ENCODE data around the gene ISCU. TPM values are rescaled to one million over a fixed set of nuclear protein-coding genes. Genes with fewer than 3 reads are reported as not detected.

ISCU gene
- total RNA-seq, 4 donors from 2014 or later, result 172 to 269 (median 185) TPM

DNA sequence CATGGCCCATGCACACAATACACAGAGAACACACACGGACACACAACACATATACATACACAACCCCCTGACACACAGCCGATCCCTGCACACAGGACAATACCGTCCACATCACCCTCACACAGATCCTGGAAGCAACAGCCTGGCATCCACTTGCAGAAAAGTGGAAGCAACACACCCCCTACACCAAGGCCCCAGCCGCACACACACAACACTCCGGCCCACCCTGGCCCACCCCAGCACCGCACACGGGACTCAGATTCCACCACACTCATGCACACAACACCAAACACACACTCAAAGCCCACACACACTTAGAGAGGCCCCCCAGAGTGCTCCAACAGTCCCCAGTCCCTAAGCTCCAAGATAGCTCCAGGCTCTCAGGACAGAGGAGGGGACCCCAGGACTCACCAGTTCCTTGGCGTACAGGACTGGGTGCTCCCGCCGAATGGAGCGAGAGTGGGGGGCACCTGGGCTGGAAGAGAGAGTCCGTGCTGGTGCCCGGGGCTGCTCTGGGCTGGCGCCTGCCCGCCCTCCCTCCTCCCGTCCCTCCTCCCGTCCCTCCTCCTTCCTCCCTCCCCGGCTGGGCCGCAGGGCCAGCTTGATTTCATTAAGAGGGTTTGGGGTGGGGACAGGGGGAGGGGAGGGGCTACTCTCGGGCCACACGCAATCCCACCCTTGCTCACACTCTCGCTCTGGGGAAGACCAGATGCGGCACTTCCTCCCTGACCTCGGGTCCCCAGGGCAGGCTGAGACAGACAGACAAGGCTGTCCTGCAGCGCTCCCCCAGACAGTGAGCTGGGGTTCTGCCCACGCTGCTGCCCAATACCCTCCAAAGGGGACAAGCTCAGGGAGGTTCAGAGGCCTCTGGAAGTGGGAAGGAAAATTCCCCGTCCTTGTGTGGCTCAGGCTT lies 35.4 kb downstream of the ISCU start, which contains the start of gene TMEM119:
TMEM119 (minus strand) TSS at position 526 of the 913 bp plus-strand sequence. CDS start 5,701 bp downstream, outside the sequence.
- peaks cover 0 to 22% (median 0%) of the 10 kb centered on the region in 4 donors for H3K4me1 ChIP-seq
- no peaks in the 10 kb centered on the region for H3K9me3 ChIP-seq
- TF ChIP-seq CTCF (IDR thresholded peaks at IDR 0.05) (no peak), POLR2A (IDR thresholded peaks at IDR 0.05) (no peak), EP300 (IDR thresholded peaks at IDR 0.05) (no peak)
- peak within 1 kb of the TSS in 3 of 4 donors; percentile 26 to 77 (median 72) for H3K27ac ChIP-seq
- DNase-seq (ENCODE audit: low spot score in 2 of 2), result no peak
- 14 to 24% methylated on average over 20 to 25 of the region's 27 CpGs for WGBS, 2 donors
- no peaks in the 10 kb centered on the region for H3K27me3 ChIP-seq
- H3K4me3 ChIP-seq, result peak within 1 kb of the TSS; percentile 9 to 51 (median 18)
- no peaks in the 10 kb centered on the region for H3K36me3 ChIP-seq

- no peaks in the 10 kb centered on the region for H3K9me3 ChIP-seq
- TF ChIP-seq EP300 (IDR thresholded peaks at IDR 0.05) (no peak), CTCF (IDR thresholded peaks at IDR 0.05) (no peak), POLR2A (IDR thresholded peaks at IDR 0.05) (no peak)
- DNase-seq (ENCODE audit: low spot score in 2 of 2), result no peak
- H3K36me3 ChIP-seq, result no peaks in the 10 kb centered on the region
- peak overlapping the region in 2 of 4 donors; percentile 72 to 74 for H3K27ac ChIP-seq
- peaks cover 0 to 17% (median 0%) of the 10 kb centered on the region in 4 donors for H3K4me1 ChIP-seq
- no peak overlapping the region for H3K4me3 ChIP-seq
- WGBS, 2 donors, result 90 to 95% methylated on average over 11 of the region's 11 CpGs
- H3K27me3 ChIP-seq, result no peaks in the 10 kb centered on the region
Measured at GRCh38 chr12:108598553-108599250, 36.3 kb downstream of the ISCU start.

- DNase-seq (ENCODE audit: low spot score in 2 of 2), result no peak
- TF ChIP-seq CTCF (IDR thresholded peaks at IDR 0.05) (no peak), POLR2A (IDR thresholded peaks at IDR 0.05) (no peak), EP300 (IDR thresholded peaks at IDR 0.05) (no peak)
- Histone ChIP-seq H3K27me3 (no peaks in the 10 kb centered on the region), H3K27ac (peak overlapping the region in 1 of 4 donors; percentile 1), H3K4me3 (no peak overlapping the region), H3K9me3 (no peaks in the 10 kb centered on the region), H3K4me1 (peaks cover 0 to 18% (median 0%) of the 10 kb centered on the region in 4 donors), H3K36me3 (no peaks in the 10 kb centered on the region)
- WGBS, 2 donors, result 69 to 83% methylated on average over 6 of the region's 6 CpGs
Measured at GRCh38 chr12:108599541-108599940, 37.1 kb downstream of the ISCU start.

DNA sequence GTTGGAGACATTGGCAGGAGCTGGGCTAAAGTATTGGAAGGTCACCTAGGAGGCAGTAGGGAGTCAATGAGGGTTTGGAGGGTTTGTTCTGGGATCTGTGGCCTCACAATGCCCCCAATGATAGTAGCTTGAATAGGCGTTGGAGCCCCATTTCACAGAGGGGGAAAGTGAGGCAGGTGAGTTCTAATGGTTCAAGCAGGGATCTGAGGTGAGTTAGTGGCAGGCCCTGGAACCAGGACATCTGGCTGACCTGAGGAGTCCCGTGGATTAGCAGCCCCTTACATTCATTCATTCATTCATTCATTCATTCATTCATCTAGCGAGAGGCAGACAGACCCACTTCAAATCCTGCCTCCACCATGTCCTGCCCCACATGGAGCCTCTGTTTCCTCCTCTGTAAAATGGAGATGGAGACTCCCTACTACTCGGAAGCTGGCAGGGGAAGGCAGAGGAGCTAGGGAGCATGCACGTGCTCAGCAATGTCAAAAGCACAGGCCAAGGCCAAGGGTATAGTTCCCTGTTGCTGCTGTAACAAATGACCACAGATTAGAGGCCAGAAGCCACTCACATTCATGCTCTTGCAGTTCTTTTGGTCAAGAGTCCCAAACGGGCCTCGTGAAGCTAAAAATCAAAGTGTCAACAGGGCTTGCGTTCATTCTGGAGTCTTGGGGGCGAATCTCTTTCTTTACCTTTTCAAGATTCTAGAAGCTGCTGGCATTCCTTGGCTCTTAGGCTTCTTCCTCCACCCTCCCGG lies 37.7 kb downstream of the ISCU start:
- Histone ChIP-seq H3K36me3 (no peaks in the 10 kb centered on the region), H3K4me3 (no peak overlapping the region), H3K27me3 (no peaks in the 10 kb centered on the region), H3K4me1 (peaks cover 0 to 18% (median 0%) of the 10 kb centered on the region in 4 donors), H3K27ac (no peak overlapping the region), H3K9me3 (no peaks in the 10 kb centered on the region)
- DNase-seq (ENCODE audit: low spot score in 2 of 2), result no peak
- 81% methylated on average over 10 of the region's 10 CpGs for WGBS, 2 donors
- TF ChIP-seq EP300 (IDR thresholded peaks at IDR 0.05) (no peak), CTCF (IDR thresholded peaks at IDR 0.05) (no peak), POLR2A (IDR thresholded peaks at IDR 0.05) (no peak)
